A673 (cell line): ENCODE results near the gene LYL1. TPM values are rescaled to one million over a fixed set of nuclear protein-coding genes. Genes with fewer than 3 reads are reported as not detected.

Experiments
- BruUV-seq: library from RNA; stranded (reverse); fragments of 400-500 nt; replicated peaks from 2 replicates; lab custom pipeline; 2021; lab: Mats Ljungman, UMichigan
- CTCF ChIA-PET: fragments of 300-600 bp; sonication (Branson Sonifier 250); formaldehyde crosslinking; loops from one replicate; lab custom pipeline; 2022; ENCODE audit warnings: antibody characterized with exemption; lab: Charles Lee
- POLR2A ChIA-PET: fragments of 300-600 bp; sonication (Branson Sonifier 250); formaldehyde crosslinking; loops from one replicate; lab custom pipeline; 2022; ENCODE audit warnings: antibody characterized with exemption; ENCODE audit not compliant: low non-redundant PET; lab: Charles Lee
- DNase-seq: peaks from one replicate; pipeline ENCODE4 v3.0.0-alpha.2; 2015; ENCODE audit warnings: low spot score
- H3K27ac ChIP-seq: fragments of 200-600 bp; sonication (generic); 2 replicates; pipeline ENCODE4 v1.5.1; 2016; ENCODE audit warnings: mixed run types, low read depth, mild to moderate bottlenecking, mixed read lengths, antibody characterized with exemption, low read length; ENCODE audit not compliant: poor library complexity, severe bottlenecking
- H3K27me3 ChIP-seq: fragments of 200-600 bp; sonication (generic); replicated peaks from 2 replicates; pipeline ENCODE4 v1.6.1; 2017; ENCODE audit warnings: mixed run types, low read depth, mild to moderate bottlenecking, mixed read lengths, antibody characterized with exemption, low read length; ENCODE audit not compliant: insufficient read depth, poor library complexity
- H3K36me3 ChIP-seq: fragments of 200-600 bp; sonication (generic); 2 replicates; pipeline ENCODE4 v1.6.1; 2016; ENCODE audit warnings: mixed run types, mild to moderate bottlenecking, mixed read lengths, antibody characterized with exemption, low read length; ENCODE audit not compliant: insufficient read depth, poor library complexity, severe bottlenecking
- H3K4me1 ChIP-seq: fragments of 200-600 bp; sonication (generic); 2 replicates; pipeline ENCODE4 v1.6.1; 2017; ENCODE audit warnings: mixed run types, mild to moderate bottlenecking, mixed read lengths, antibody characterized with exemption, low read length; ENCODE audit not compliant: insufficient read depth, poor library complexity, severe bottlenecking
- H3K4me3 ChIP-seq: fragments of 200-600 bp; sonication (generic); 2 replicates; pipeline ENCODE4 v1.5.1; 2016; ENCODE audit warnings: low read depth, mixed run types, mild to moderate bottlenecking, mixed read lengths, low read length; ENCODE audit not compliant: poor library complexity, severe bottlenecking
- H3K9me3 ChIP-seq: fragments of 200-600 bp; sonication (generic); 2 replicates; pipeline ENCODE4 v1.6.1; 2016; ENCODE audit warnings: mixed run types, low read depth, mild to moderate bottlenecking, mixed read lengths, antibody characterized with exemption, low read length; ENCODE audit not compliant: poor library complexity, severe bottlenecking
- CTCF ChIP-seq: fragments of 300-800, 200-600 bp; sonication (generic); conservative IDR thresholded peaks from 2 replicates; pipeline ENCODE4 v1.5.1; 2017; ENCODE audit warnings: low read depth, mild to moderate bottlenecking, antibody characterized with exemption, low read length, moderate library complexity, mixed read lengths
- EZH2 ChIP-seq: fragments of 200-600 bp; sonication (generic); IDR thresholded peaks from 2 replicates; pipeline ENCODE4 v1.6.1; 2017; ENCODE audit warnings: borderline replicate concordance, low read depth, mild to moderate bottlenecking, mixed read lengths, antibody characterized with exemption, low read length; ENCODE audit not compliant: poor library complexity, severe bottlenecking
- intact Hi-C: fragments of 100-400 bp; cut with micrococcal nuclease; formaldehyde crosslinking; loops from one replicate; pipeline ENCODE4 v1.10.0; 2022; ENCODE audit not compliant: unreplicated experiment
- total RNA-seq: library from RNA; stranded (reverse); gene quantifications from 2 replicates; pipeline ENCODE4 v1.2.3, GENCODE V29; 2021

Gene LYL1
- total RNA-seq, 1 experiment from 2014 or later, result not detected

GRCh38 chr19:13130886-13131490, 28.3 kb upstream of the LYL1 start:
- TF ChIP-seq EZH2 (no peak), CTCF (no peak)
- Histone ChIP-seq H3K4me3 (no peak overlapping the region), H3K27ac (no peak overlapping the region), H3K9me3 (no peaks in the 10 kb centered on the region), H3K4me1 (no peaks in the 10 kb centered on the region), H3K27me3 (no peaks in the 10 kb centered on the region), H3K36me3 (peaks cover 28% of the 10 kb centered on the region)
- DNase-seq, result no peak
- intact Hi-C loops, result no loop called here
- BruUV-seq, result no TSS peak
- POLR2A ChIA-PET, result no interaction called here
- CTCF ChIA-PET, result no interaction called here

- POLR2A ChIA-PET, result interaction anchor here (0.5 kb wide), 1 partner anchor 16 kb away, joined by 3 read pairs; no protein-coding TSS in a partner anchor
- TF ChIP-seq EZH2 (no peak), CTCF (no peak)
- Histone ChIP-seq H3K27me3 (no peaks in the 10 kb centered on the region), H3K9me3 (no peaks in the 10 kb centered on the region), H3K36me3 (peaks cover 12% of the 10 kb centered on the region), H3K4me1 (no peaks in the 10 kb centered on the region), H3K4me3 (no peak overlapping the region), H3K27ac (no peak overlapping the region)
- intact Hi-C loops, result no loop called here
- BruUV-seq, result no TSS peak
- CTCF ChIA-PET, result no interaction called here
- no peak for DNase-seq
Observed at GRCh38 chr19:13129384-13129783, 26.7 kb upstream of the LYL1 start.

- H3K9me3 ChIP-seq, result no peaks in the 10 kb centered on the region
- H3K4me1 ChIP-seq, result peaks cover 2% of the 10 kb centered on the region
- CTCF ChIA-PET, result no interaction called here
- no TSS peak for BruUV-seq
- H3K27me3 ChIP-seq, result no peaks in the 10 kb centered on the region
- POLR2A ChIA-PET, result interaction anchor here (0.5 kb wide), 1 partner anchor 16 kb away, joined by 3 read pairs; no protein-coding TSS in a partner anchor
- no peak for TF ChIP-seq CTCF
- H3K4me3 ChIP-seq, result no peak overlapping the region
- DNase-seq, result no peak
- peaks cover 9% of the 10 kb centered on the region for H3K36me3 ChIP-seq
- no peak overlapping the region for H3K27ac ChIP-seq
- intact Hi-C loops, result no loop called here
Observed at GRCh38 chr19:13128583-13128982, 25.9 kb upstream of the LYL1 start.
